Uterus (tissue), 2 donors: ENCODE measurements around the gene MRPL19.

ENCODE experiments used
- POLR2A ChIP-seq, 2 donors: fragments of 450-650 bp; IDR thresholded peaks; one replicate each; pipeline ENCODE4 v1.6.1; 2016; ENCODE audit warnings: antibody characterized with exemption in 2 of 2, mild to moderate bottlenecking in 1 of 2, moderate library complexity in 1 of 2
- TF ChIP-seq, protein P1 (sequence below), 4 experiments: fragments of 200-600 bp in 2 of 4; fragments of 450-650 bp in 2 of 4; sonication (generic) in 2 of 4; IDR thresholded peaks; one replicate each; pipeline ENCODE4 v1.5.1; 2016 to 2019; ENCODE audit warnings: antibody characterized with exemption in 4 of 4, mild to moderate bottlenecking in 2 of 4, moderate library complexity in 1 of 4

DNA sequence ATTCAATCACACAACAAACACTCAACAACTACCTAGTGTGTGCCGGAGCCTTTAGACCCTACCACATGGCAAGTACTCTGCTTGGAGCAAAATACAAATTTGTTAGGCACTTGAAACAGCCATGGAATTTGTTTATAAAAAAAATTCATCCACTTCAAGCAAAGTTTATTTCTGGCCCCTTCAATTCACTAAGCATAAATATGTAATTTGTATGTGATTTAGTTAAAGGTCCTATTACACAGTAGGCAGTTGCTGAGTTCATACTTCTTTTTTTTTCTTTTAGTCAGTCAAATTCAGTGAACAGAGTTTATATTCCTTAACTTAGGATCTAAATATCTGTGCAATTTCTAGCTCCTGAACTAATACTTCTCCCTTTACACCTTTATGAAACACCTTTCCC is 41.6 kb downstream of the MRPL19 start:
- TF ChIP-seq, protein P1, sequence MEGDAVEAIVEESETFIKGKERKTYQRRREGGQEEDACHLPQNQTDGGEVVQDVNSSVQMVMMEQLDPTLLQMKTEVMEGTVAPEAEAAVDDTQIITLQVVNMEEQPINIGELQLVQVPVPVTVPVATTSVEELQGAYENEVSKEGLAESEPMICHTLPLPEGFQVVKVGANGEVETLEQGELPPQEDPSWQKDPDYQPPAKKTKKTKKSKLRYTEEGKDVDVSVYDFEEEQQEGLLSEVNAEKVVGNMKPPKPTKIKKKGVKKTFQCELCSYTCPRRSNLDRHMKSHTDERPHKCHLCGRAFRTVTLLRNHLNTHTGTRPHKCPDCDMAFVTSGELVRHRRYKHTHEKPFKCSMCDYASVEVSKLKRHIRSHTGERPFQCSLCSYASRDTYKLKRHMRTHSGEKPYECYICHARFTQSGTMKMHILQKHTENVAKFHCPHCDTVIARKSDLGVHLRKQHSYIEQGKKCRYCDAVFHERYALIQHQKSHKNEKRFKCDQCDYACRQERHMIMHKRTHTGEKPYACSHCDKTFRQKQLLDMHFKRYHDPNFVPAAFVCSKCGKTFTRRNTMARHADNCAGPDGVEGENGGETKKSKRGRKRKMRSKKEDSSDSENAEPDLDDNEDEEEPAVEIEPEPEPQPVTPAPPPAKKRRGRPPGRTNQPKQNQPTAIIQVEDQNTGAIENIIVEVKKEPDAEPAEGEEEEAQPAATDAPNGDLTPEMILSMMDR (IDR thresholded peaks at IDR 0.05), result no peak
- no peak for TF ChIP-seq POLR2A (IDR thresholded peaks at IDR 0.05)
